HG03025 (cell line): ENCODE measurements around the gene MORN4.
A peak's percentile ranks its signal among the peaks of the same experiment; 100 is the strongest.
"Not testable (repeated sequence)": the region's sequence is repeated elsewhere in the genome, so short reads cannot be mapped to it uniquely, and the experiment has no call there.

Source experiments
- ATAC-seq: cut with Tn5 transposase; IDR thresholded peaks from one replicate; pipeline ENCODE4 v1.9.1; 2021; ENCODE audit warnings: mild to moderate bottlenecking, moderate library complexity; ENCODE audit not compliant: unreplicated experiment, low FRiP score

Gene MORN4

GRCh38 chr10:97642471-97643159 lies 9.3 kb upstream of the MORN4 start:
- ATAC-seq: not testable (repeated sequence)

- ATAC-seq: peak; percentile 40
These were observed 7.8 kb upstream of the MORN4 start for GRCh38 chr10:97640868-97641811.

GRCh38 chr10:97640174-97640867 lies 7.0 kb upstream of the MORN4 start, which contains the start of gene PI4K2A:
TSS of gene PI4K2A (plus strand) at chr10:97640671. CDS start at chr10:97640743, 72 bp downstream.
- ATAC-seq: peak; percentile 98

GRCh38 chr10:97639090-97639489 lies 5.8 kb upstream of the MORN4 start:
- not testable (repeated sequence) for ATAC-seq

GRCh38 chr10:97635577-97635976 lies 2.3 kb upstream of the MORN4 start:
- ATAC-seq: no peak

GRCh38 chr10:97633921-97634320 lies 621 bp upstream of the MORN4 start:
- ATAC-seq: no peak

GRCh38 chr10:97631098-97631497 lies 2.2 kb downstream of the MORN4 start:
- ATAC-seq: no peak

GRCh38 chr10:97629289-97629688 lies 4.0 kb downstream of the MORN4 start:
- ATAC-seq: no peak

GRCh38 chr10:97628228-97628627 lies 5.1 kb downstream of the MORN4 start:
- no peak for ATAC-seq

- ATAC-seq: no peak
These were observed 5.6 kb downstream of the MORN4 start for GRCh38 chr10:97627731-97628130.

- no peak for ATAC-seq
These were observed 10.0 kb downstream of the MORN4 start for GRCh38 chr10:97623277-97623676.

GRCh38 chr10:97618733-97619132 lies 14.6 kb downstream of the MORN4 start:
- no peak for ATAC-seq

- no peak for ATAC-seq
These were observed 15.0 kb downstream of the MORN4 start for GRCh38 chr10:97618285-97618684.

GRCh38 chr10:97612386-97612785 lies 20.9 kb downstream of the MORN4 start:
- ATAC-seq: no peak

GRCh38 chr10:97611473-97611872 lies 21.8 kb downstream of the MORN4 start:
- ATAC-seq: no peak

GRCh38 chr10:97608991-97609561 lies 24.2 kb downstream of the MORN4 start:
- no peak for ATAC-seq

GRCh38 chr10:97607095-97607636 lies 26.1 kb downstream of the MORN4 start:
- ATAC-seq: no peak

GRCh38 chr10:97601268-97602215 lies 31.8 kb downstream of the MORN4 start:
- ATAC-seq: no peak

GRCh38 chr10:97600616-97601015 lies 32.7 kb downstream of the MORN4 start:
- no peak for ATAC-seq
